ENCODE results near the gene PCBP4. TPM values are rescaled to one million over a fixed set of nuclear protein-coding genes. Genes with fewer than 3 reads are reported as not detected.

Gene PCBP4
- total RNA-seq, 1 donor: 22.4 TPM

DNA sequence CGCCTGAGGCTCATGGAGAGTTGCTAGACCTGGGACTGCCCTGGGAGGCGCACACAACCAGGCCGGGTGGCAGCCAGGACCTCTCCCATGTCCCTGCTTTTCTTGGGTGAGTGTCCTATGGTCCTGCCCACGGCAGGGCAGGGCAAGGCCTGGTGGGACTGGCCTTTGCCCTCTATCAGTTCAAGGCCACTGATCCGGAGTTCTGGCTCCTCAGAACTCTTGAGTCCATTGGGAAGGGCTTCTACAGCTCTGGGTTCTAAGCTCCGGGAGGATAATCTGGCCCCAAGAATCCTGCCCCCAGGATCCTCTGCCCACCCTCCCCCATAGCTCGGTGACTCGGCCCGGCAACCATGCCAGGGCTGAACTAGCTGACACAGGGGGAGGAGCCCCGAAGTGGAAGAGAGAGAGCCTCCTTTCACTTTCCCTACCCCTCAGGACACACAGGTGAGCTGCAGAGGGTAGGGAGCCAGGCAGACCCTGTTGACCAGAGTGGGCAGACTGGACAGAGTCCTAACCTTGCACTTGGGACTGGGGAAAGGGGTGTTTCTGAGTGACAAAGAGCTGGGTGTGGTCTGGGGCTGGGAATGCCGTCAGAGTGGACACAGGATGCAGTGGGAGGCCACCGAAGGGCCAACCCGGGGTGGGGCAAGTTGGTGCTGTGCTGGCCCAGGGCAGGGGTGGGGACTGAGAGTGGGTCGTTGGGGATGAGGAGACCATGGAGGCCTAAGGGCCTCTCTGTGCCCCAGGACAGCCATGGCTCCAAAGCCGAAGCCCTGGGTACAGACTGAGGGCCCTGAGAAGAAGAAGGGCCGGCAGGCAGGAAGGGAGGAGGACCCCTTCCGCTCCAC lies 24.4 kb downstream of the PCBP4 start:
- peaks cover 37% of the 10 kb centered on the region for H3K79me2 ChIP-seq (ENCODE audit: insufficient read depth, low read length)
- DNase-seq (ENCODE audit: insufficient read length, low spot score, missing footprints): peak; percentile 99
- peak overlapping the region; percentile 88 for H3K4me2 ChIP-seq (ENCODE audit: insufficient read depth, low read length)

DNA sequence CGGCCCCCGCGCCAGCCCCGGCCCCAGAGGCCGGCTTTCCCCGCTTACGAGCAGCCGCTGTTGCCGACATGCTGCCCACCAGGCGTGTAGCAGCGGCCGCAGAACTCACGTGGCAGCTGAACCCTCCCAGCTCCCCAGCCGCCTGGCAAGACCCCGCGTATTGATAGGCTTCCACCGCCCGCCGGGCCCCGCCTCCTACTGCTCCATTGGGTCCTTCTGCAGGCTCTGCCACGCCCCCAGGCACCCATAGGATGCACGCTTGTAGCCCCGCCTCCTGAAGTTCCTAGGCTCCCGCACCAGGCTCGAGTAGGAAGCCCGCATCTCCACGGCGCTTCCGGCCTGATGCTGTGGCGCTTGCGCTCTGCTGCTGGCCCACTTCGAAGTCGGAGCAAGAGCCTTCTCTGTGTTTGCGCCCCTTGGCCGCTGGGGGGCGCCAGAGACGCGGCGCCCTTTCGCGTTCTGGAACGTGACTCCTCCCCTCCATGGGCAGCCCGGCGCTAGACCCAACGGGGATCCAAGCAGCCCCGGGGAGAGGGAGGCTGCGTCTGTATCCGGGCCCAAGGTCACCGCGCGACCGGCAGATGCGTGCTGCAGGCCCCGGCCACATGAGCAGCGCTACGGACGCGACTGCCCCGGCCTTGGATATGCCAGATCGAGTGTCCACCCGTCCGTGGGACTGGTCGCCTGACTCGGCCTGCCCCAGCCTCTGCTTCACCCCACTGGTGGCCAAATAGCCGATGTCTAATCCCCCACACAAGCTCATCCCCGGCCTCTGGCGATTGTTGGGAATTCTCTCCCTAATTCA lies 25.3 kb downstream of the PCBP4 start, which contains the start of the genes PARP3 and RRP9:
TSS of gene PARP3 (plus strand) at position 566 of the 805 bp plus-strand sequence. CDS start 993 bp downstream, outside the sequence.
TSS of gene RRP9 (minus strand) at position 107 of the 805 bp plus-strand sequence. CDS start at position 70, 37 bp downstream.
- peaks cover 25% of the 10 kb centered on the region for H3K4me1 ChIP-seq (ENCODE audit: insufficient read depth, low read length)
- peak within 1 kb of the TSS; percentile 100 for H3K4me2 ChIP-seq (ENCODE audit: insufficient read depth, low read length)
- DNase-seq (ENCODE audit: insufficient read length, low spot score, missing footprints): peak; percentile 100
- H3K4me3 ChIP-seq (ENCODE audit: insufficient read depth, low read length): peak within 1 kb of the TSS; percentile 85
- H3K79me2 ChIP-seq (ENCODE audit: insufficient read depth, low read length): peaks cover 37% of the 10 kb centered on the region
- no peaks in the 10 kb centered on the region for H3K27me3 ChIP-seq (ENCODE audit: insufficient read depth, low read length)
- peaks cover 40% of the 10 kb centered on the region for H3K36me3 ChIP-seq (ENCODE audit: insufficient read depth, low read length)
- peak within 1 kb of the TSS; percentile 93 for H2AFZ ChIP-seq (ENCODE audit: low read length)
- TF ChIP-seq, protein P1, sequence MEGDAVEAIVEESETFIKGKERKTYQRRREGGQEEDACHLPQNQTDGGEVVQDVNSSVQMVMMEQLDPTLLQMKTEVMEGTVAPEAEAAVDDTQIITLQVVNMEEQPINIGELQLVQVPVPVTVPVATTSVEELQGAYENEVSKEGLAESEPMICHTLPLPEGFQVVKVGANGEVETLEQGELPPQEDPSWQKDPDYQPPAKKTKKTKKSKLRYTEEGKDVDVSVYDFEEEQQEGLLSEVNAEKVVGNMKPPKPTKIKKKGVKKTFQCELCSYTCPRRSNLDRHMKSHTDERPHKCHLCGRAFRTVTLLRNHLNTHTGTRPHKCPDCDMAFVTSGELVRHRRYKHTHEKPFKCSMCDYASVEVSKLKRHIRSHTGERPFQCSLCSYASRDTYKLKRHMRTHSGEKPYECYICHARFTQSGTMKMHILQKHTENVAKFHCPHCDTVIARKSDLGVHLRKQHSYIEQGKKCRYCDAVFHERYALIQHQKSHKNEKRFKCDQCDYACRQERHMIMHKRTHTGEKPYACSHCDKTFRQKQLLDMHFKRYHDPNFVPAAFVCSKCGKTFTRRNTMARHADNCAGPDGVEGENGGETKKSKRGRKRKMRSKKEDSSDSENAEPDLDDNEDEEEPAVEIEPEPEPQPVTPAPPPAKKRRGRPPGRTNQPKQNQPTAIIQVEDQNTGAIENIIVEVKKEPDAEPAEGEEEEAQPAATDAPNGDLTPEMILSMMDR (IDR thresholded peaks at IDR 0.05; ENCODE audit: extremely low read depth, low read depth, low read length): peak; percentile 100
- H3K27ac ChIP-seq (ENCODE audit: low read depth, low read length): peak within 1 kb of the TSS; percentile 89
- H4K20me1 ChIP-seq (ENCODE audit: insufficient read depth, low read length): peaks cover 5% of the 10 kb centered on the region
- no peaks in the 10 kb centered on the region for H3K9me3 ChIP-seq (ENCODE audit: low read depth, low read length)

More for the DNA sequence above, 24.4 kb downstream of the PCBP4 start:
- TF ChIP-seq, protein P1 (IDR thresholded peaks at IDR 0.05; ENCODE audit: extremely low read depth, low read depth, low read length): no peak
- peak overlapping the region; percentile 89 for H3K27ac ChIP-seq (ENCODE audit: low read depth, low read length)
- H3K27me3 ChIP-seq (ENCODE audit: insufficient read depth, low read length): no peaks in the 10 kb centered on the region
- H3K9me3 ChIP-seq (ENCODE audit: low read depth, low read length): no peaks in the 10 kb centered on the region
- peaks cover 33% of the 10 kb centered on the region for H3K36me3 ChIP-seq (ENCODE audit: insufficient read depth, low read length)
- peak overlapping the region; percentile 93 for H2AFZ ChIP-seq (ENCODE audit: low read length)
- peaks cover 5% of the 10 kb centered on the region for H4K20me1 ChIP-seq (ENCODE audit: insufficient read depth, low read length)
- H3K4me1 ChIP-seq (ENCODE audit: insufficient read depth, low read length): peaks cover 25% of the 10 kb centered on the region
- H3K4me3 ChIP-seq (ENCODE audit: insufficient read depth, low read length): peak overlapping the region; percentile 70

DNA sequence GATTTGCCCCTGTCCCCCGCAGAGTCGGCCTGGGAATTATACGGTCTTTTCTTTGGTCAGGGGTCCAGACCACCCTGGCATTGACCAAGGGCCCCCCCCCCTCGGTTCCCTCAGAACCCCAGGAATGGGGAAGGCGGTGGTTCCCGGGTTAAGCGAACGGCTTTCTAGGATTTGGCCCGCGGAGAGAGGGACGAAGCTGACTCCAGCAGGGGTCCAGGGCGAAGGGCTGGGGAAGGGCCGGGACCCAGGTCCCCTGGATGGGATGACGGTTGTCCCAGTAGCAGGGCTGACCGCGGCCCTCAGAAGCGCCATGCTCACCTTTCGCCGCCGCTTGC lies 25.8 kb downstream of the PCBP4 start:
- TF ChIP-seq, protein P1 (IDR thresholded peaks at IDR 0.05; ENCODE audit: extremely low read depth, low read depth, low read length): no peak
- DNase-seq (ENCODE audit: insufficient read length, low spot score, missing footprints): no peak
- H3K4me1 ChIP-seq (ENCODE audit: insufficient read depth, low read length): peaks cover 25% of the 10 kb centered on the region
- H3K36me3 ChIP-seq (ENCODE audit: insufficient read depth, low read length): peaks cover 45% of the 10 kb centered on the region
- peak overlapping the region; percentile 85 for H3K4me3 ChIP-seq (ENCODE audit: insufficient read depth, low read length)
- H3K27me3 ChIP-seq (ENCODE audit: insufficient read depth, low read length): no peaks in the 10 kb centered on the region
- peak overlapping the region; percentile 100 for H3K4me2 ChIP-seq (ENCODE audit: insufficient read depth, low read length)
- peak overlapping the region; percentile 65 for H2AFZ ChIP-seq (ENCODE audit: low read length)
- H3K79me2 ChIP-seq (ENCODE audit: insufficient read depth, low read length): peaks cover 37% of the 10 kb centered on the region
- no peaks in the 10 kb centered on the region for H3K9me3 ChIP-seq (ENCODE audit: low read depth, low read length)
- peaks cover 7% of the 10 kb centered on the region for H4K20me1 ChIP-seq (ENCODE audit: insufficient read depth, low read length)
- peak overlapping the region; percentile 71 for H3K27ac ChIP-seq (ENCODE audit: low read depth, low read length)

Data from osteoblast (primary cell).